ENCODE measurements around the gene ATAD3A.

DNA sequence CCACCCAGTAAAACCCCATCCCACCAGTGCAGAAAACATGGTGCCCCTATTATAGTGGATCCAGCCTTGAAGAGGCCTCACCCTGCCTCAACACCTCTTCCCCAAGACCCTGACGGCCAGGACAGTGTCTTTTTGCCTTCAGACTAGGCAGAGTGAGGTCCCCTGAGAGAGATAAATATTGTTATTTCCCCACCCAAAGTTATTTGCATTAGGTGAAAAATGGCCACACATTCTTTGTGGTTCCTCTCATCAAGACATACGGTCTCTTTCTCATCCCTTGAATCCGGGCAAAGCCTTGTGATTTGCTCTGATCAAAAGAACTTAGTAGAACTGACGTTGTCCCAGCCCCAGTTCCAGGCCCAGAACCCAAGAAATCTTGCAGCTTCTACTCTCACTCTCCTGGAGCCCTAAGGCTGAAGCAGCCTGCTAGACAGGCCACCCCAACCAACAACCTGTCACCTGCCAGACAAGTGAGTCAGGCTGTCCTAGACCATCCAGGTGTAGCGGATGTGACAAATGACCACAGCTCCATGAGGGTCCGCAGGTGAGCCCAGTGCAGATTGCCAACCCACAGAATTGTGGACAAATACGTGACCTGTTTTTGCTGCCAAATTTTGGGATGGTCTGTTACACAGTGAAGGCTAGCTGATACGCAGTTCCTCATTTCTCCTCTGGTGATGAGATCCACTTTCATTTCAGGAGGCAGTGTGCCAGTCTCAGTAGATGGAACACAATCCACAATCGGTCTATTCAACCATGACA, 70.8 kb downstream of the ATAD3A start:
- TF ChIP-seq, protein P1, sequence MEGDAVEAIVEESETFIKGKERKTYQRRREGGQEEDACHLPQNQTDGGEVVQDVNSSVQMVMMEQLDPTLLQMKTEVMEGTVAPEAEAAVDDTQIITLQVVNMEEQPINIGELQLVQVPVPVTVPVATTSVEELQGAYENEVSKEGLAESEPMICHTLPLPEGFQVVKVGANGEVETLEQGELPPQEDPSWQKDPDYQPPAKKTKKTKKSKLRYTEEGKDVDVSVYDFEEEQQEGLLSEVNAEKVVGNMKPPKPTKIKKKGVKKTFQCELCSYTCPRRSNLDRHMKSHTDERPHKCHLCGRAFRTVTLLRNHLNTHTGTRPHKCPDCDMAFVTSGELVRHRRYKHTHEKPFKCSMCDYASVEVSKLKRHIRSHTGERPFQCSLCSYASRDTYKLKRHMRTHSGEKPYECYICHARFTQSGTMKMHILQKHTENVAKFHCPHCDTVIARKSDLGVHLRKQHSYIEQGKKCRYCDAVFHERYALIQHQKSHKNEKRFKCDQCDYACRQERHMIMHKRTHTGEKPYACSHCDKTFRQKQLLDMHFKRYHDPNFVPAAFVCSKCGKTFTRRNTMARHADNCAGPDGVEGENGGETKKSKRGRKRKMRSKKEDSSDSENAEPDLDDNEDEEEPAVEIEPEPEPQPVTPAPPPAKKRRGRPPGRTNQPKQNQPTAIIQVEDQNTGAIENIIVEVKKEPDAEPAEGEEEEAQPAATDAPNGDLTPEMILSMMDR (conservative IDR thresholded peaks at IDR 0.05 in 1 of 2, IDR thresholded peaks at IDR 0.05 in 1 of 2; ENCODE audit: extremely low read depth in 1 of 2, insufficient read depth in 1 of 2, low read depth in 1 of 2, low read length in 2 of 2): no peak
- no peak for TF ChIP-seq EZH2 (IDR thresholded peaks at IDR 0.05; ENCODE audit: borderline replicate concordance, low read length)

All from mammary epithelial cell (primary cell).